Amygdala (tissue), 56 donors: ENCODE measurements around the gene TMEM14A.

Experiments used
- DNase-seq, 56 donors: peaks; one replicate each; lab custom pipeline; 2025; lab: John Stamatoyannopoulos, UW

The TMEM14A gene

DNA sequence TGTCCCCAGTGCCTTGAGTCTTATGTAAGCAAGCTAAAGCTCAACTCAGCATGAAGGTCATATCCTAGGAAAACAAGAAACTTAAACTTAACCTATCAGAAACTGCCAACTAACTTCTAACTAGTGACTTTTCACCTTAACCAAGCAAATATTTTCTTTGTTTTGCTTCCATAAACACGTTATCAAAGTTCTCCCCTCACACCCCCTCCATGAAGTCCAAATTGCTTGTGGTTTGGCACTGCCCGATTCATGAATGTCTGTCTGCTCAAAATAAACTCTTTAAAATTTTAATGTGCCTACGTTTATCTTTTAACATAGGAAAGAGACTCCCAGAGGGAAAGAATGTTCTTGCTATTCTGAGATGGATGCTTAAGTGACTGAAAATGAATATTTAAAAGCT, 57.5 kb downstream of the TMEM14A start:
- no peak for DNase-seq

DNA sequence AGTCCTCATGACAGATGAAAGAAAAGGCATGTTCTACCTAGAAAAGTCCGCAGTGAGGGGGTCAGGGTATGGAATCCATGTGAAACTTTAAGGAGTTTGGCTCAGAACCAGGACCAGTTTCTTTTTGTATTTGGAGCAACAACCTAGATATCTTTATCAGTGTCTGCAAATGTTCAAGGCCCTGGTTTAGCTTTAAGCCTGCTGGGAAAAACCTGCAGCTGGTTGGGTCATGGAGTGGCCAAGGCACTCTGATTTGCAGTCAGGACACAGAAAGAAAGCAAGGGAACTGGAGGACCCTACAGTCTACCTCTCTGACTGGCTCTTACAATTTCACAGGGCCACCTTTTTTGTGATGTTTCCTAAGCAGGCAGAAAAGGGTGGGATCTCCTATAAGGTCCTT, 58.7 kb downstream of the TMEM14A start:
- DNase-seq, result no peak

DNA sequence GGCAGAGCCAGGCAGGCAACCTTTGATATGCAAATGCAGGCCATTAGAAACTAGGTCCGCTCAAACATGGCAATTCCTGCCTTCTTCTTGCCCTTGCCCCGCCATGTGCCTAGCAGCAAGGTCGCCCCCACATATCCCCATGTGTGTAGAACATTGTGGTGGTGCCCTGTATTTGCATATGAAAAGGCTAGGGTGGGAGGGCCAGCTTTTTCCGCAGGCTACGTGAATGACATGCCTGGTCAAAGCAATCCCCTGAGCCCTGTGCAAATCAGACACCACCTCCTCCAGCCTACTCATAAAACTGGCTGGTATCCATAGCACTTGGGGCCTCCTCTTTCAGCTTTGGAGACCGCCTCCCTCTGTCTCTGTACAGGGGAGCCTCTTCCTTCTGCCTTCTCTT, 60.8 kb downstream of the TMEM14A start:
- DNase-seq, result peak in 1 of 56 donors; percentile 9

GRCh38 chr6:52733172-52733571, 62.3 kb downstream of the TMEM14A start:
- no peak for DNase-seq

DNA sequence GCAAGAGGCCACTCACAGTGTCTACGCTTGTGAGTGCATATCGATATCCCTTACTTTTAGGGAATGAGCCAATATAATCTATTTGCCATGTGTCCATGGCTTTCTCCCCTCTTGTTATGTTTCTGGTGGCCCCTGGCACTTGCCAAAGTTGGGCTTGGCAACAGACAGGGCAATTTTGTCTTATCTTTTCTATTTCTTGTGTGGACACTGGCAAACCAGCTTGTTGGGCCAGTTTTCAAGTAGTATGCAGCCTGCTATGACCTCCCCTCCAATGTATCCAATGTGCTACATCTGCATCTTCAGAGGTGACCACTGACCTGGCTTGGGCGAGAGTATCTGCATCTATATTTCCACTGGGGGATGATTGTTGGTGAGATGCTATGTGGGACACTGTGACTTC, 63.2 kb downstream of the TMEM14A start:
- no peak for DNase-seq

- DNase-seq, result no peak
These were observed 64.2 kb downstream of the TMEM14A start for GRCh38 chr6:52735071-52735470.

DNA sequence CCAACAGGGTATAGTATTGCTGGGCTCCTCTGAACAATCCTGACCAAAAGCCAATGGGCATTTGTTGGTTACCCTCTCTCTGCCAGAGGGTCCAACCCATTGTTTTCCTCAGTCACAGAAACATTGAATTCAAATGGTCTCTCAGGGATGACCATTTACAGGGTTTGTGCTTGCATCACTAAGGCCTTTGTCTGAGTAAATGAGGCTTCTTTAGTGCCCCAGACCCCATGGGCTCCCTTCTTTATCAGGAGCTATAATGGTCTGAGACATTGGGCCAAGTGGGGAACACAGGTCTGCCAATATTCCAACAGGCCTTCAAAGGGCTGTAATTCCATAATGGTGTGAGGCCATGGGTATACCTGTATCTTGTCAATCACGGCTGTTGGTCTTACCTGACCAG, 65.2 kb downstream of the TMEM14A start:
- DNase-seq, result no peak
